MM.1S (cell line): ENCODE measurements around the gene CBFA2T2.

Experiments used
- DNase-seq: peaks from one replicate; pipeline ENCODE4 v3.0.0-alpha.2; 2015
- H2AFZ ChIP-seq: fragments of 300-600 bp; sonication (generic); 2 replicates; pipeline ENCODE4 v1.6.0; 2016; ENCODE audit warnings: antibody characterized with exemption, low read length
- H3F3A ChIP-seq: fragments of 300-600 bp; sonication (generic); 2 replicates; pipeline ENCODE4 v1.6.1; 2016; ENCODE audit warnings: mild to moderate bottlenecking, antibody characterized with exemption, low read length, moderate library complexity, mixed read lengths; ENCODE audit not compliant: insufficient read depth
- H3K27ac ChIP-seq: fragments of 300-600 bp; sonication (generic); 2 replicates; pipeline ENCODE4 v1.5.1; 2016; ENCODE audit warnings: mild to moderate bottlenecking, low read length
- H3K27me3 ChIP-seq: fragments of 300-600 bp; sonication (generic); replicated peaks from 2 replicates; pipeline ENCODE4 v1.6.0; 2016; ENCODE audit warnings: low read length; ENCODE audit not compliant: insufficient read depth
- H3K36me3 ChIP-seq: fragments of 300-600 bp; sonication (generic); replicated peaks from 2 replicates; pipeline ENCODE4 v1.6.1; 2016; ENCODE audit warnings: mild to moderate bottlenecking, low read length, mixed read lengths; ENCODE audit not compliant: insufficient read depth
- H3K4me1 ChIP-seq: fragments of 300-600 bp; sonication (generic); 2 replicates; pipeline ENCODE4 v1.6.1; 2016; ENCODE audit warnings: low read length, mixed read lengths
- H3K4me2 ChIP-seq: fragments of 300-600 bp; sonication (generic); 2 replicates; pipeline ENCODE4 v1.6.0; 2016; ENCODE audit warnings: low read depth, low read length
- H3K4me3 ChIP-seq: fragments of 300-600 bp; sonication (generic); 2 replicates; pipeline ENCODE4 v1.5.1; 2016; ENCODE audit warnings: low read length, mixed read lengths
- H3K79me2 ChIP-seq: fragments of 300-600 bp; sonication (generic); 2 replicates; pipeline ENCODE4 v1.6.1; 2016; ENCODE audit warnings: mixed run types, low read length, mixed read lengths
- H3K9ac ChIP-seq: fragments of 300-600 bp; sonication (generic); 2 replicates; pipeline ENCODE4 v1.6.1; 2016; ENCODE audit warnings: low read length, mixed read lengths
- H3K9me2 ChIP-seq: fragments of 300-600 bp; sonication (generic); replicated peaks from 2 replicates; pipeline ENCODE4 v1.6.1; 2016; ENCODE audit warnings: mild to moderate bottlenecking, low read length, mixed read lengths; ENCODE audit not compliant: insufficient read depth
- H3K9me3 ChIP-seq: fragments of 300-600 bp; sonication (generic); replicated peaks from 2 replicates; pipeline ENCODE4 v1.6.1; 2016; ENCODE audit warnings: mild to moderate bottlenecking, low read length, mixed read lengths; ENCODE audit not compliant: insufficient read depth
- H4K20me1 ChIP-seq: fragments of 300-600 bp; sonication (generic); 2 replicates; pipeline ENCODE4 v1.6.1; 2016; ENCODE audit warnings: mild to moderate bottlenecking, low read length, moderate library complexity, mixed read lengths; ENCODE audit not compliant: insufficient read depth
- EZH2 ChIP-seq: fragments of 300-600 bp; sonication (generic); optimal IDR thresholded peaks from 2 replicates; pipeline ENCODE3; 2017; ENCODE audit warnings: low read depth, mild to moderate bottlenecking, antibody characterized with exemption, low read length, mixed read lengths
- EZH2phosphoT487 ChIP-seq: fragments of 300-600 bp; sonication (generic); IDR thresholded peaks from 2 replicates; pipeline ENCODE4 v1.6.1; 2018; ENCODE audit warnings: antibody characterized with exemption, low read length
- TF ChIP-seq, protein P1 (sequence below): fragments of 300-600 bp; sonication (generic); IDR thresholded peaks from 2 replicates; pipeline ENCODE4 v1.5.1; 2016; ENCODE audit warnings: antibody characterized with exemption, low read length, mixed read lengths

CBFA2T2 gene

GRCh38 chr20:33576432-33577125 is 86.7 kb downstream of the CBFA2T2 start:
- no peaks in the 10 kb centered on the region for H3K27me3 ChIP-seq
- H3K9me3 ChIP-seq = no peaks in the 10 kb centered on the region
- peaks cover 8% of the 10 kb centered on the region; the same call in 1 of the 2 replicates for H3K79me2 ChIP-seq
- no peak overlapping the region for H3K27ac ChIP-seq
- H3K9me2 ChIP-seq = no peaks in the 10 kb centered on the region
- H4K20me1 ChIP-seq = no peaks in the 10 kb centered on the region
- no peak overlapping the region for H3K9ac ChIP-seq
- no peak for DNase-seq
- 0 out of 2 replicates have a peak, but pooled peaks cover 1% of the 10 kb centered on the region for H3K4me1 ChIP-seq
- H3K36me3 ChIP-seq = no peaks in the 10 kb centered on the region
- H3F3A ChIP-seq = no peaks in the 10 kb centered on the region
- no peak overlapping the region for H2AFZ ChIP-seq
- no peak overlapping the region for H3K4me3 ChIP-seq
- TF ChIP-seq, protein P1, sequence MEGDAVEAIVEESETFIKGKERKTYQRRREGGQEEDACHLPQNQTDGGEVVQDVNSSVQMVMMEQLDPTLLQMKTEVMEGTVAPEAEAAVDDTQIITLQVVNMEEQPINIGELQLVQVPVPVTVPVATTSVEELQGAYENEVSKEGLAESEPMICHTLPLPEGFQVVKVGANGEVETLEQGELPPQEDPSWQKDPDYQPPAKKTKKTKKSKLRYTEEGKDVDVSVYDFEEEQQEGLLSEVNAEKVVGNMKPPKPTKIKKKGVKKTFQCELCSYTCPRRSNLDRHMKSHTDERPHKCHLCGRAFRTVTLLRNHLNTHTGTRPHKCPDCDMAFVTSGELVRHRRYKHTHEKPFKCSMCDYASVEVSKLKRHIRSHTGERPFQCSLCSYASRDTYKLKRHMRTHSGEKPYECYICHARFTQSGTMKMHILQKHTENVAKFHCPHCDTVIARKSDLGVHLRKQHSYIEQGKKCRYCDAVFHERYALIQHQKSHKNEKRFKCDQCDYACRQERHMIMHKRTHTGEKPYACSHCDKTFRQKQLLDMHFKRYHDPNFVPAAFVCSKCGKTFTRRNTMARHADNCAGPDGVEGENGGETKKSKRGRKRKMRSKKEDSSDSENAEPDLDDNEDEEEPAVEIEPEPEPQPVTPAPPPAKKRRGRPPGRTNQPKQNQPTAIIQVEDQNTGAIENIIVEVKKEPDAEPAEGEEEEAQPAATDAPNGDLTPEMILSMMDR = no peak
- no peak for TF ChIP-seq EZH2phosphoT487
- TF ChIP-seq EZH2 = no peak
- no peak overlapping the region for H3K4me2 ChIP-seq

GRCh38 chr20:33578510-33578909 is 88.6 kb downstream of the CBFA2T2 start:
- Histone ChIP-seq H3K79me2 (peaks cover 4% of the 10 kb centered on the region; the same call in 1 of the 2 replicates), H4K20me1 (no peaks in the 10 kb centered on the region), H3K9me3 (no peaks in the 10 kb centered on the region), H2AFZ (no peak overlapping the region), H3K4me3 (no peak overlapping the region), H3K4me2 (no peak overlapping the region), H3K27ac (no peak overlapping the region), H3K27me3 (no peaks in the 10 kb centered on the region), H3F3A (no peaks in the 10 kb centered on the region), H3K9me2 (no peaks in the 10 kb centered on the region), H3K4me1 (no peaks in the 10 kb centered on the region), H3K36me3 (no peaks in the 10 kb centered on the region), H3K9ac (no peak overlapping the region)
- TF ChIP-seq EZH2 (no peak), EZH2phosphoT487 (no peak)
- TF ChIP-seq, protein P1 = no peak
- no peak for DNase-seq

DNA sequence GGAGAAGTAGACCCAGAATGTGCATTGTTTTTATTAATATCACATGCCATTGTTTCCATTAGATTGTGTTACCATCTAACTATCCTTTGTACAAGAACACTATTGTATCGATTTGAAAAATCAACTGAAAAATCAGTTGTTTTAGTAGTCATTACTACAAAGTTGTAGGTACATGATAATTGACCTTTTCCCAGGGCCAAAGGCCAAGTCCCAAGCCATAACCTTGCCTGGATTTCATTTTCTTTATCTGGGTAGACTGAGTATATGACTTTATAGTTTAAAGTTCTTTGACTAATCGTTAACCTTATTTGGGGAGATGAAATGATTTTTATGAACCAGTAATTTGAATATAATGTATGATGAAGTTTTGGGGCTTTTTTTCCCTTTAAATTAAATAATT is 93.2 kb downstream of the CBFA2T2 start:
- Histone ChIP-seq H3K79me2 (peaks cover 4% of the 10 kb centered on the region; the same call in 1 of the 2 replicates), H3K36me3 (no peaks in the 10 kb centered on the region), H3K4me2 (no peak overlapping the region), H2AFZ (no peak overlapping the region), H3K4me1 (no peaks in the 10 kb centered on the region), H3K27me3 (no peaks in the 10 kb centered on the region), H3K27ac (no peak overlapping the region), H3K9me2 (no peaks in the 10 kb centered on the region), H3K9me3 (no peaks in the 10 kb centered on the region), H3K4me3 (no peak overlapping the region), H3F3A (no peaks in the 10 kb centered on the region), H4K20me1 (no peaks in the 10 kb centered on the region), H3K9ac (no peak overlapping the region)
- TF ChIP-seq EZH2 (no peak), EZH2phosphoT487 (no peak)
- TF ChIP-seq, protein P1 = no peak
- DNase-seq = no peak
